ENCODE data around the gene ZNF835.

The ZNF835 gene

DNA sequence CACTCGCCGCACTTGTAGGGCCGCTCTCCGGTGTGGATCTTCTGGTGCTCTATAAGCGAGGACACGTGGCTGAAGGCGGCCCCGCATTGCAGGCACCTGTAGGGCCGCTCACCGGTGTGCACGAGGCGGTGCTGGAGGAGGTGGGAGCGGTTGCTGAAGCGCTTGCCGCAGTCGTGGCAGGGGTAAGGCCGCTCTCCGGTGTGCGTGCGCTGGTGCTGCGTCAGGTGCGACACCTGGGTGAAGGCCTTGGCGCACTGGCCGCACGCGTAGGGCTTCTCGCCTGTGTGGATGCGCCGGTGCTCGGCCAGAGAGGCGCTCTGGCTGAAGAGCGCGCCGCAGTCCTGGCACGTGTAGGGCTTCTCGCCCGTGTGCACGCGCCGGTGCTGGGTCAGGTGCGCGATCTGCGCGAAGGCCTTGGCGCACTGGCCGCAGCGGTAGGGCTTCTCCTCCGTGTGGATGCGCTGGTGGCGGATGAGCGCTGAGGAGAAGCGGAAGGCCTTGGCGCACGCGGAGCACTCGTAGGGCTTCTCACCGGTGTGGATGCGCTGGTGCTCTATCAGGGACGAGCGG, 7.5 kb downstream of the ZNF835 start:
- DNase-seq (ENCODE audit: low read depth): no peak

DNA sequence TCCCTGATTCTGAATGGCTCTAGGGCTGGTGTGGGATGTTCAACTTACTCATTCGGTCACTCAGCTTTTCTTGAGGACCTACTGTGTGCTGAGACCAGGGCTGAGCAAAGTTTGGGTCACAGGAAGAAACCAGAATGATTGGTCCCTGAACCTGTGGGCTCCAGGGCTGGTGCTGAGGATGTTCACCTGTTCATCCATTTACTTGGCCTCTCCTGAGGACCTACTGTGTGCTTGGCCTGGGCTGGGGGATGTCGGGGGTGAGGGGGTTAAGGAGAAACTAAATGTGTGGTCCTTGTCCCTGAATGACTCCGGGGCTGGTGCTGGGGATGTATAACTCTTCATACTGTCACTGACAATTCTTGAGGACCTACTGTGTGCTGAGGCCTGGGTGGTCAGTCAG, 10.3 kb downstream of the ZNF835 start:
- no peak for DNase-seq (ENCODE audit: low read depth)

GRCh38 chr19:56660381-56661107, 11.0 kb downstream of the ZNF835 start:
- DNase-seq (ENCODE audit: low read depth): no peak

- DNase-seq (ENCODE audit: low read depth): no peak
Observed at GRCh38 chr19:56654151-56654550, 17.4 kb downstream of the ZNF835 start.

- no peak for DNase-seq (ENCODE audit: low read depth)
Observed at GRCh38 chr19:56643460-56643955, 28.0 kb downstream of the ZNF835 start.

DNA sequence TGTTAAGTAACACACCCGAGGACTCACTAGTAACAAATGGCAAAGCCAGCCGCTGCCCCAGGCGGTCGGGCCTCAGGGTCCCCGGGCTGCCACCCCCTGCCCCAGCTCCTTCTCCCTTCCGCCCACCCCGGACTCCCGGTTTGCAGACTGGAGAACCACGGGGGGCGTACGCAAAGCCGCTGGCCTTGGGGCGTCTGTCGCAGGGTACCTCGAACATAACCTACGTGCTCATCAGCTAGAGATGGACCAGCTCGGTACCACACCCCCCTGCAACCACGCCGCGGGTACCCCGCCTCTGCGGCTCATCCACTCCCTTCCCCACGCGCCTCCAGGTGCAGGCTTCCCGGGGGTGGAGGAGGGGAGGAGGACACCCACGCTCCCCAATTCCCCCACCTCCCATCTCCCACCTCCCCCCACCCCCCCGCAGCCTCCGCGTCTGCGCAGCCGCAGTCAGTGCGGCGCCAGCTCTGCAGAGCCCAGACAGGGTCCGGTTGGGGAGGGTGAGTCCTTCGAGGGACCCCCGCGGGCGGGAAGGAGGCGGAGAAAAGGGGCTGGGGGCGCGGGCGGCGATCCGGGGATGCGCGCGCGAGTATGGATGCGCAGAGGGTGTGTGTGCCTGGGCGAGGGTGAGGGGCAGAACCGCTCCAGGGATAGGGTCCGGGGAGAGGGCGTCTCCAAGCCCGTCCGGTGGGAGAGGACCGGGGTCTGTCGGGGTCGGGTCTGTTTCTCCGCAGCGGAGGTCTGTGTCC, 28.7 kb downstream of the ZNF835 start, which contains the start of gene SMIM17:
SMIM17 (plus strand) TSS at position 449 of the 749 bp plus-strand sequence. CDS start 2,509 bp downstream, outside the sequence.
- DNase-seq (ENCODE audit: low read depth): no peak

- DNase-seq (ENCODE audit: low read depth): peak; percentile 8
Observed at GRCh38 chr19:56639217-56639616, 32.3 kb downstream of the ZNF835 start.

GRCh38 chr19:56637976-56638555, 33.5 kb downstream of the ZNF835 start:
- peak; percentile 77 for DNase-seq (ENCODE audit: low read depth)

GRCh38 chr19:56633021-56633420, 38.5 kb downstream of the ZNF835 start:
- DNase-seq (ENCODE audit: low read depth): no peak

DNA sequence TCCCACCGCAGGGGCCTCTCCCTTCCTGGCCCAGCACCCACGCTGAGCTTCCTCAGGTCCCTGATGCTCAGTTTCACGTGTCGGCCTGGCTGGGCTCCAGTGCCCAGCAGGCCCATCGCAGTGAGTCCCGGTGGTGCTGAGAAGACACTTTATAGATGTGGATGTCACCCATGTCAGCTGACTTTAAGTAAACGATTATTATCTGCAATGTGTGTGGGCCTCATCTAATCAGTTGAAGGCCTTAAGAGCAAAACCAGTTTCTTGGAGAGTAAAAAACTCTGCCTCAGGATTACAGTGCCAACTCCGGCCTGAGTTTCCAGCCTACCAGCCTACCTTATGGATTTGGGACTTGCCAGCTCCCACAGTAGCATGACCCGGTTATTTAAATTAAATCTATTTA, 45.8 kb downstream of the ZNF835 start:
- DNase-seq (ENCODE audit: low read depth): no peak

DNA sequence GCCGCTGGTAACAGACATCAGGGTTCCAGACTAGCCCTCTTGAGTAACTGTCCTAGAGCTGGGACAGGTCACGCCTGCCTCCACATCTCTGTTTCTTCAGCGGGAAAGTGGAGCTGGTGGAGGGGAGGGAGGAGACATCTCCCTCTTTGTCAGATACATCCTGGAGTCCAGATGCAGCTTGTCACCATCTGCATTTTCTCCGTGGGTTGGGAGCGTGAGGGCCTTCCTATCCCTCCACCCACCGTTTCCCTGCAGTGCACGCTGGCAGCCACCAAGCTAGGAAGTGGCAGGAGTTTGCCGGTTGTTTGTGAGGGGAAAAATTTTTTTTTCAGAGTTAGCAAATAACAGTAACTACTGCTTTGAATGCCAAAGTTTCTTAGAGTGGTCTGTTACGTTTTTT, 48.6 kb downstream of the ZNF835 start:
- DNase-seq (ENCODE audit: low read depth): no peak

GRCh38 chr19:56622374-56622773, 49.2 kb downstream of the ZNF835 start:
- no peak for DNase-seq (ENCODE audit: low read depth)

GRCh38 chr19:56619121-56619520, 52.4 kb downstream of the ZNF835 start:
- DNase-seq (ENCODE audit: low read depth): no peak

- DNase-seq (ENCODE audit: low read depth): no peak
Observed at GRCh38 chr19:56617531-56617930, 54.0 kb downstream of the ZNF835 start.

- no peak for DNase-seq (ENCODE audit: low read depth)
Observed at GRCh38 chr19:56613639-56614038, 57.9 kb downstream of the ZNF835 start.

DNA sequence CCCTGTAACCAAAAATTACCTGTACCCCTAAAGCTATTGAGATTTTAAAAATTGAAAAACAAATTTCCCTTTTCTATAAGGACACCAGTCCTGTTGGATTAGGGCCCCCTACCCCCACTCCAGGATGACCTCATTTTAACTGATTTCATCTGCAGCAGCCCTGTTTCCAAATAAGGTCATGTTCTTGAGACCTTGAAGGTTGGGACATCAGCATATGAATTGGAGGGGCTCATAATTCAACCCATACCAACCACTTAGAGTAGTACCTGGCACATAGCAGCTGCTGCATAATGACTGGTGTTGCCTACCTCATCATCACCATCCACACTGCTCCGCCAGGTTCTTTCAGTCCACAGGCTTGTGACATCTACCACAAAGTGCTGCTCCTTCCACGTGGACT, 58.8 kb downstream of the ZNF835 start:
- DNase-seq (ENCODE audit: low read depth): no peak

All from amniotic epithelial cell (primary cell).